RWPE2 (cell line): Measurements from ENCODE around the gene COPA.

Experiments
- ATAC-seq: fragments of 200-7000 bp; cut with Tn5 transposase; 3 replicates; pipeline ENCODE4 v1.9.1; 2021; ENCODE audit warnings: low read depth
- DNase-seq: peaks from one replicate; pipeline ENCODE4 v3.0.0-alpha.2; 2020; ENCODE audit warnings: low spot score
- H3K27ac ChIP-seq: fragments of 450-650 bp; 2 replicates; pipeline ENCODE4 v1.5.1; 2017; ENCODE audit warnings: mild to moderate bottlenecking; ENCODE audit not compliant: poor library complexity, severe bottlenecking
- H3K27me3 ChIP-seq: fragments of 250-450 bp; sonication (Bioruptor Pico); 2 replicates; pipeline ENCODE4 v1.5.1; 2021; ENCODE audit warnings: mild to moderate bottlenecking, moderate library complexity; ENCODE audit not compliant: insufficient read depth, poor library complexity, severe bottlenecking
- H3K36me3 ChIP-seq: fragments of 250-450 bp; sonication (Bioruptor Pico); 2 replicates; pipeline ENCODE4 v1.5.1; 2020; ENCODE audit warnings: low read depth, mild to moderate bottlenecking, moderate library complexity
- H3K4me1 ChIP-seq: fragments of 250-450 bp; sonication (Bioruptor Pico); 2 replicates; pipeline ENCODE4 v1.5.1; 2021; ENCODE audit warnings: mild to moderate bottlenecking, moderate library complexity; ENCODE audit not compliant: insufficient read depth, poor library complexity, severe bottlenecking
- H3K4me3 ChIP-seq: fragments of 250-450 bp; sonication (Bioruptor Pico); 2 replicates; pipeline ENCODE4 v1.5.1; 2021; ENCODE audit warnings: mild to moderate bottlenecking, moderate library complexity; ENCODE audit not compliant: severe bottlenecking
- H3K9me3 ChIP-seq: fragments of 250-450 bp; sonication (Bioruptor Pico); 2 replicates; pipeline ENCODE4 v1.5.1; 2021; ENCODE audit warnings: mild to moderate bottlenecking, moderate library complexity; ENCODE audit not compliant: severe bottlenecking
- TF ChIP-seq, protein P1 (sequence below): fragments of 450-650 bp; IDR thresholded peaks from one replicate; pipeline ENCODE4 v1.5.1; 2017; ENCODE audit warnings: mild to moderate bottlenecking, moderate library complexity; ENCODE audit not compliant: poor library complexity, severe bottlenecking

The COPA gene

DNA sequence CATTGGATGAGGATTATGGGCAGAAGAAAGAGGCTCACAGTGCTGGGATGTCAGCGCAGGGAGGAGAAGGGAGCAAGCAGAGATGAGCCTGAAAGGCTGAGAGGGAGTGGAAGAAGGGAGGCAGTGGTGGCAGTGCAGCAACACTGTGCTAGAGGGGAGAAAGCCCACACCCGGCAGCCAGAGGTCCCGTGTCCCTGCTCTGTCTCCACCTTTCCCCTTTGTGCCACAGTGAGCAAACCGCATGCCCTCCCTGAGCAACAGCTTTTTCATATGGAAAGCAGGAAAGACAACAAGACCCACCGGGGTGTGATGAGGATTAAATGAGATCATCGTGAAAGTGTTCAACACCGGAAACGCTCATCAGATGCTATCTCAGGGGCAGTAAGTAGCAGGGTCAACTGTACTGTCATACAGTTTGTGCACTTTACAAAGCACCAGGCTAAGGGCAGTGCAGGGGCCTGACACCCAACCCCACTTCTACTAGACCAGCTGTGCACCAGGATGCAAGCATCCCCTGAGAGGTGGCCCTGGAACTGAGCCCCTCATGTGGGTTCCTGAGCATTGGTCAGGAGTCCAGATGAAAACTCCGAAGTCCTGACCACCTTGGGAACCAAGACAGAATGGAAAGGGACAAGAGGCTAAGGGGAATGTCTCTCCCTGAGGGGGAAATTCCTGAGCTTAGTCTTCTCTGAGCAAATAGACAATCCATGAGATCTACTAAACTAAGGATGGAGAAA lies 32.9 kb upstream of the COPA start:
- H3K4me3 ChIP-seq, result no peak overlapping the region
- DNase-seq, result no peak
- peak; percentile 7; the same call in 1 of the 3 replicates for ATAC-seq
- H3K27ac ChIP-seq, result no peak overlapping the region
- no peaks in the 10 kb centered on the region for H3K9me3 ChIP-seq
- H3K27me3 ChIP-seq, result no peaks in the 10 kb centered on the region
- H3K36me3 ChIP-seq, result no peaks in the 10 kb centered on the region
- H3K4me1 ChIP-seq, result peaks cover 9% of the 10 kb centered on the region
- TF ChIP-seq, protein P1, sequence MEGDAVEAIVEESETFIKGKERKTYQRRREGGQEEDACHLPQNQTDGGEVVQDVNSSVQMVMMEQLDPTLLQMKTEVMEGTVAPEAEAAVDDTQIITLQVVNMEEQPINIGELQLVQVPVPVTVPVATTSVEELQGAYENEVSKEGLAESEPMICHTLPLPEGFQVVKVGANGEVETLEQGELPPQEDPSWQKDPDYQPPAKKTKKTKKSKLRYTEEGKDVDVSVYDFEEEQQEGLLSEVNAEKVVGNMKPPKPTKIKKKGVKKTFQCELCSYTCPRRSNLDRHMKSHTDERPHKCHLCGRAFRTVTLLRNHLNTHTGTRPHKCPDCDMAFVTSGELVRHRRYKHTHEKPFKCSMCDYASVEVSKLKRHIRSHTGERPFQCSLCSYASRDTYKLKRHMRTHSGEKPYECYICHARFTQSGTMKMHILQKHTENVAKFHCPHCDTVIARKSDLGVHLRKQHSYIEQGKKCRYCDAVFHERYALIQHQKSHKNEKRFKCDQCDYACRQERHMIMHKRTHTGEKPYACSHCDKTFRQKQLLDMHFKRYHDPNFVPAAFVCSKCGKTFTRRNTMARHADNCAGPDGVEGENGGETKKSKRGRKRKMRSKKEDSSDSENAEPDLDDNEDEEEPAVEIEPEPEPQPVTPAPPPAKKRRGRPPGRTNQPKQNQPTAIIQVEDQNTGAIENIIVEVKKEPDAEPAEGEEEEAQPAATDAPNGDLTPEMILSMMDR, result no peak

DNA sequence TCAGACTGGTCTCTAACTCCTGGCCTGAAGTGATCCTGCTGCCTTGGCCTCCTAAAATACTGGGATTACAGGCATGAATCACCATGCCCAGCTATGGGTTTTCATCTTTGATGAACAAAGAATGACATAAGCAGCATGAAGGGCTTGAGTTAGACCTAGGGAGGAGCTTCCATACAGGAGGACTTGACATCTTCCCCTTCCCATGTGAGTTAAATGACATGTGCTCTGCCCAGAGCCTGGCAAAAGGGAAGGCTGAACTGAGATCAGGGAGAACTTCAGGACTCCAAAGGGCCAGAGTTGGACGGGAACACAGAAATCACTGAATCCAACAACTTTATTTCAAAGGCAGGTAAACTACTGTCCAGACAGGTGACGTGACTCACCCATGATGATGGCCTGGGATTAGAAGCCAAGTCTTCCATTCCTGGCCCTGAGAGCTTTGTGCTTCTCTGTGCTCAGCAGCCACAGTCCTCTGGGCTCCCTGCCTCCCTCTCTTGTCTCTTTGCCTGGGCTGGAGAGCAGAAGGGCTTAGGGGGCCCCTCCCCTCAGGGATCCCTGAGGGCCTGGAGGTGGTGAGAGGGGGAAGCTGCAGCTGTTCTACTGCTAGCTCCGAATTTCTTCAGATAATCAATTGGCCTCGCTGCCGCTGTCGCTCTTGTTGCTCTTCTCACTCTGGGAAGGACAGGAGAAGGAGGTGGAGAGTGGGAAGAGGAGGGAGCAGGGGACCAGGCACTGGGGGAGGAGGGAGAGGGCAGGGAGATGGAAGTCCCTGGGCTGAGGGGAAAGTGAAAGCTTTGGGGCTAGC lies 31.5 kb upstream of the COPA start:
- H3K4me1 ChIP-seq, result peaks cover 9% of the 10 kb centered on the region
- no peaks in the 10 kb centered on the region for H3K9me3 ChIP-seq
- H3K4me3 ChIP-seq, result no peak overlapping the region
- TF ChIP-seq, protein P1, result no peak
- H3K36me3 ChIP-seq, result no peaks in the 10 kb centered on the region
- ATAC-seq (no peak), DNase-seq (no peak)
- no peaks in the 10 kb centered on the region for H3K27me3 ChIP-seq
- no peak overlapping the region for H3K27ac ChIP-seq

DNA sequence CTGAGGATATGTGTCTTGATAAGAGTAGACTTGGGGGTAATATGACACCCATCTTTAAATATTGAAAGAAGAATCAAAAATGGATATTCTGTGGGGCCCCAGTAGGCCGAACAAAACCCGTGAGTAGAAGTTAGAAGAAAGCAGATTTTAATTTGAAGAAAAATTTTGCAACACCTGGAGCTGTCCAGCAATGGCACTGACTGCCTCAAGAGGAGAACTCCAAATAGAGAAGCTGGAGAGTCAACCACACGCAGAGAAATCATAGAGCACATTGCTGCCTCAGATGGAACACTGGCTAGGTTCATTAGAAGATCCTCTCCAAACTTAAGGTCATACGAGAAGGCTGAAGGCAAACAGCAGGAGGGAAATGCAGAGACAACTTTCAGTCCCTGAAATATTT lies 30.6 kb upstream of the COPA start:
- Histone ChIP-seq H3K4me3 (no peak overlapping the region), H3K27me3 (no peaks in the 10 kb centered on the region), H3K27ac (no peak overlapping the region), H3K4me1 (peaks cover 9% of the 10 kb centered on the region), H3K36me3 (no peaks in the 10 kb centered on the region), H3K9me3 (no peaks in the 10 kb centered on the region)
- TF ChIP-seq, protein P1, result no peak
- no peak for ATAC-seq
- DNase-seq, result no peak

DNA sequence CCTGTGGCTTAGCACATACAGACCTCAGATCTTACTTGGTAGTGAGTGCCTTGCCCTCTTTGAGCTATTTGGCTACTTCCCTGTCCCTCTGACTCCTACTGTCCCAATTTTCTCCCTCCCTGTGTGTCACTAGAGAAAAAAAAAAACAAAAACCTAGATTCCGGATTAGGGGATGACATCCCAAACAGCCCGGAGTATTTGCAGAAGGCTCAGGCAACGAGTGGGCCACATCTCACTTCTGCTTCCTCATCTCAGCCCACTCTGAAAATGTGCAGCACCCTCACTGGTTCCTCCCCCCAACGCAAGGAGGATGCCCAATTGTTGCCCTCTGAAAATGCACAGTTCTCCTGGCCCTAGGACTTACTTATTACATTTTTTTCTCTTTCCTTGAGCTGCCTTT lies 28.7 kb upstream of the COPA start:
- Histone ChIP-seq H3K27ac (no peak overlapping the region), H3K36me3 (no peaks in the 10 kb centered on the region), H3K9me3 (no peaks in the 10 kb centered on the region), H3K4me3 (no peak overlapping the region), H3K27me3 (no peaks in the 10 kb centered on the region), H3K4me1 (peaks cover 2% of the 10 kb centered on the region)
- TF ChIP-seq, protein P1, result no peak
- ATAC-seq (no peak), DNase-seq (no peak)

DNA sequence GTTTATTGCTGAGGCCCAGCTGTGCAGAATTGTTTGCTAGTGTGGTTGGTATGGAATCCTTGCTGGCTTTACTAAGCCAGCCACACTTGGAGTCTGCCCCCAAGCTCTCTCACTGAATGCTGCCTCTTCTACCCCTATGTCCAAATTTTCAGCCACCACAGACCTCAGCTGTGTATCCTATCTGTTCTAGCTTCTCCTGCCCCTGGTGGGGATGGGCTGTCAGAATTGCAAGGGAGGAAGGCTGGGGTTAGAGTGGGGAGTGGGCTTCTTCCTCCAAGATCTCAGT lies 28.2 kb upstream of the COPA start:
- H3K4me1 ChIP-seq, result peaks cover 2% of the 10 kb centered on the region
- DNase-seq (no peak), ATAC-seq (no peak)
- no peaks in the 10 kb centered on the region for H3K27me3 ChIP-seq
- no peaks in the 10 kb centered on the region for H3K36me3 ChIP-seq
- H3K27ac ChIP-seq, result no peak overlapping the region
- H3K4me3 ChIP-seq, result no peak overlapping the region
- H3K9me3 ChIP-seq, result no peaks in the 10 kb centered on the region
- TF ChIP-seq, protein P1, result no peak
